Lower leg skin (tissue), 3 donors: ENCODE results near the gene EXOC6B.

Experiments
- POLR2A ChIP-seq, 2 donors: fragments of 450-650 bp; IDR thresholded peaks; one replicate each; pipeline ENCODE4 v1.6.1; 2016 to 2017; ENCODE audit warnings: antibody characterized with exemption in 2 of 2, mild to moderate bottlenecking in 1 of 2, moderate library complexity in 1 of 2
- TF ChIP-seq, protein P1 (sequence below), 3 donors: fragments of 450-650 bp; IDR thresholded peaks; one replicate each; pipeline ENCODE4 v1.5.1; 2016; ENCODE audit warnings: antibody characterized with exemption in 3 of 3, mild to moderate bottlenecking in 3 of 3, moderate library complexity in 2 of 3

DNA sequence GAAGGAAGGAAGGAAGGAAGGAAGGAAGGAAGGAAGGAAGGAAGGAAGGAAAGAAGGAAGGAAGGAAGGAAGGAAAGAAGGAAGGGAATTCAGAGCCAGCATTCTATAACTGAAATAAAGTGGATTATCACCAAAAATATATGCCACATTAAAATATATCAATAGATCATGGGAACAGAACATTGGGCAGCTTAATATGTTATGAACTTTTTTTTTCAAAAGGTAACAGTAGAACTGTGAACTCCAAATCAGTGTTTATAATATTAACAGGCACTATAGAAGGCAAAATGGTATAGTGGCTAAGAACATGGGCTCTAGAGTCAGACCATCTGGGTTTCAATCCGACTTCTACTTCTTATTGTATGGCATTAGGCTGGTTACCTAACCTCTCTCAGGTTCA, 313.5 kb downstream of the EXOC6B start:
- TF ChIP-seq, protein P1, sequence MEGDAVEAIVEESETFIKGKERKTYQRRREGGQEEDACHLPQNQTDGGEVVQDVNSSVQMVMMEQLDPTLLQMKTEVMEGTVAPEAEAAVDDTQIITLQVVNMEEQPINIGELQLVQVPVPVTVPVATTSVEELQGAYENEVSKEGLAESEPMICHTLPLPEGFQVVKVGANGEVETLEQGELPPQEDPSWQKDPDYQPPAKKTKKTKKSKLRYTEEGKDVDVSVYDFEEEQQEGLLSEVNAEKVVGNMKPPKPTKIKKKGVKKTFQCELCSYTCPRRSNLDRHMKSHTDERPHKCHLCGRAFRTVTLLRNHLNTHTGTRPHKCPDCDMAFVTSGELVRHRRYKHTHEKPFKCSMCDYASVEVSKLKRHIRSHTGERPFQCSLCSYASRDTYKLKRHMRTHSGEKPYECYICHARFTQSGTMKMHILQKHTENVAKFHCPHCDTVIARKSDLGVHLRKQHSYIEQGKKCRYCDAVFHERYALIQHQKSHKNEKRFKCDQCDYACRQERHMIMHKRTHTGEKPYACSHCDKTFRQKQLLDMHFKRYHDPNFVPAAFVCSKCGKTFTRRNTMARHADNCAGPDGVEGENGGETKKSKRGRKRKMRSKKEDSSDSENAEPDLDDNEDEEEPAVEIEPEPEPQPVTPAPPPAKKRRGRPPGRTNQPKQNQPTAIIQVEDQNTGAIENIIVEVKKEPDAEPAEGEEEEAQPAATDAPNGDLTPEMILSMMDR (IDR thresholded peaks at IDR 0.05): no peak
- TF ChIP-seq POLR2A (IDR thresholded peaks at IDR 0.05): no peak
